ENCODE data around the gene TRABD2B. TPM values are rescaled to one million over a fixed set of nuclear protein-coding genes. Genes with fewer than 3 reads are reported as not detected.
A peak's percentile ranks its signal among the peaks of the same experiment; 100 is the strongest.

Gene TRABD2B
- total and polyA plus RNA-seq, 2 of the 13 experiments (the other 11 are each of a cell fraction or from before 2014, with no cell fraction given) = 0.04 TPM; not detected in 1

DNA sequence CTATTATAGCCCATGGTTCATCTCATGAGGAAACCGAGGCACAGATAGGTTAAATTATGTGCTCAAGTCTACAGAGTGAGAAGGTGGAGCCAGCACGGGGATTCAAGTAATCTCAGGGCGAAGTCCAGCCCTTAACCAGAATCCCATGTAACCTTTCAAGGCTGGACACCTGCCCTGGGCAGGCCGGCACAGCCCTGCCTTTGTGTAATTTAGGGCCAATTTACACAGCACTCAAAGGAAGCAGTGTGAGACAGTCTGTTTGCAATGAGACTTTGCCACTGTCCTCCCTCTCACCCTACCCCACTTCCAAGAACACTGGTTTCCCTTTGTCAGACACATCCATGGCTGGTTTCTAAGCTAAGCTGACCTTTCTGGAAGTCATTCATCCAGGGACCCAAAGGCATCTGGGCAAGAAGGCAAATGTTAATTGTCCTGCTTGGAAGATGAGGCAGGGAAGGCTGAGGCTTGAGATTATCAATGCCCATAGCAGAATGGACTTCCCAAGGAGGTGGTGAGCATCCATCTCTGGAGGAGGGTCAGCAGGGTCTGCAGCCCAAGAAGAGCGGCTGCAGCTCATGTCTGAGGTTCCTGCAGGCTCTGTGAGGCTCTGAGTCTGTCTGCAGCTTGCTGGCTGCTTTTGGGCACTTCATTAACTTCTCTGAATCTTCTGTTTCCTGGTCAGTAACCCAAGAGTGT is 159.2 kb downstream of the TRABD2B start (continued):
- TF ChIP-seq, protein P1, sequence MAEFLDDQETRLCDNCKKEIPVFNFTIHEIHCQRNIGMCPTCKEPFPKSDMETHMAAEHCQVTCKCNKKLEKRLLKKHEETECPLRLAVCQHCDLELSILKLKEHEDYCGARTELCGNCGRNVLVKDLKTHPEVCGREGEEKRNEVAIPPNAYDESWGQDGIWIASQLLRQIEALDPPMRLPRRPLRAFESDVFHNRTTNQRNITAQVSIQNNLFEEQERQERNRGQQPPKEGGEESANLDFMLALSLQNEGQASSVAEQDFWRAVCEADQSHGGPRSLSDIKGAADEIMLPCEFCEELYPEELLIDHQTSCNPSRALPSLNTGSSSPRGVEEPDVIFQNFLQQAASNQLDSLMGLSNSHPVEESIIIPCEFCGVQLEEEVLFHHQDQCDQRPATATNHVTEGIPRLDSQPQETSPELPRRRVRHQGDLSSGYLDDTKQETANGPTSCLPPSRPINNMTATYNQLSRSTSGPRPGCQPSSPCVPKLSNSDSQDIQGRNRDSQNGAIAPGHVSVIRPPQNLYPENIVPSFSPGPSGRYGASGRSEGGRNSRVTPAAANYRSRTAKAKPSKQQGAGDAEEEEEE (CRISPR knock-in tag; IDR thresholded peaks at IDR 0.05; ENCODE audit: borderline replicate concordance) = no peak
- TF ChIP-seq PHF21A (CRISPR knock-in tag; IDR thresholded peaks at IDR 0.05) (peak; percentile 79), BORCS8-MEF2B (CRISPR knock-in tag; IDR thresholded peaks at IDR 0.05) (no peak), HNRNPUL1 (IDR thresholded peaks at IDR 0.05; ENCODE audit: low read depth, low read length) (no peak), SPEN (CRISPR knock-in tag; IDR thresholded peaks at IDR 0.05; ENCODE audit: low read depth) (peak; percentile 32; the same call in 1 of the 2 replicates), MIER3 (CRISPR knock-in tag; IDR thresholded peaks at IDR 0.05; ENCODE audit: borderline replicate concordance) (no peak), ZNF251 (CRISPR knock-in tag; IDR thresholded peaks at IDR 0.05) (no peak), ZNF788 (CRISPR knock-in tag; IDR thresholded peaks at IDR 0.05; ENCODE audit: borderline replicate concordance) (no peak; the same call in 1 of the 2 replicates), DMAP1 (CRISPR knock-in tag; IDR thresholded peaks at IDR 0.05) (peak; percentile 65; the same call in 1 of the 2 replicates), GPN1 (CRISPR knock-in tag; IDR thresholded peaks at IDR 0.05; ENCODE audit: borderline replicate concordance) (no peak), ZBTB42 (CRISPR knock-in tag; IDR thresholded peaks at IDR 0.05) (no peak), POGZ (CRISPR knock-in tag; IDR thresholded peaks at IDR 0.05) (peak; percentile 71; the same call in 1 of the 2 replicates), ZNF672 (CRISPR knock-in tag; IDR thresholded peaks at IDR 0.05) (no peak), ZNF232 (CRISPR knock-in tag; IDR thresholded peaks at IDR 0.05; ENCODE audit: borderline replicate concordance) (peak; percentile 52; the same call in 1 of the 2 replicates)
- TF ChIP-seq, protein P2, sequence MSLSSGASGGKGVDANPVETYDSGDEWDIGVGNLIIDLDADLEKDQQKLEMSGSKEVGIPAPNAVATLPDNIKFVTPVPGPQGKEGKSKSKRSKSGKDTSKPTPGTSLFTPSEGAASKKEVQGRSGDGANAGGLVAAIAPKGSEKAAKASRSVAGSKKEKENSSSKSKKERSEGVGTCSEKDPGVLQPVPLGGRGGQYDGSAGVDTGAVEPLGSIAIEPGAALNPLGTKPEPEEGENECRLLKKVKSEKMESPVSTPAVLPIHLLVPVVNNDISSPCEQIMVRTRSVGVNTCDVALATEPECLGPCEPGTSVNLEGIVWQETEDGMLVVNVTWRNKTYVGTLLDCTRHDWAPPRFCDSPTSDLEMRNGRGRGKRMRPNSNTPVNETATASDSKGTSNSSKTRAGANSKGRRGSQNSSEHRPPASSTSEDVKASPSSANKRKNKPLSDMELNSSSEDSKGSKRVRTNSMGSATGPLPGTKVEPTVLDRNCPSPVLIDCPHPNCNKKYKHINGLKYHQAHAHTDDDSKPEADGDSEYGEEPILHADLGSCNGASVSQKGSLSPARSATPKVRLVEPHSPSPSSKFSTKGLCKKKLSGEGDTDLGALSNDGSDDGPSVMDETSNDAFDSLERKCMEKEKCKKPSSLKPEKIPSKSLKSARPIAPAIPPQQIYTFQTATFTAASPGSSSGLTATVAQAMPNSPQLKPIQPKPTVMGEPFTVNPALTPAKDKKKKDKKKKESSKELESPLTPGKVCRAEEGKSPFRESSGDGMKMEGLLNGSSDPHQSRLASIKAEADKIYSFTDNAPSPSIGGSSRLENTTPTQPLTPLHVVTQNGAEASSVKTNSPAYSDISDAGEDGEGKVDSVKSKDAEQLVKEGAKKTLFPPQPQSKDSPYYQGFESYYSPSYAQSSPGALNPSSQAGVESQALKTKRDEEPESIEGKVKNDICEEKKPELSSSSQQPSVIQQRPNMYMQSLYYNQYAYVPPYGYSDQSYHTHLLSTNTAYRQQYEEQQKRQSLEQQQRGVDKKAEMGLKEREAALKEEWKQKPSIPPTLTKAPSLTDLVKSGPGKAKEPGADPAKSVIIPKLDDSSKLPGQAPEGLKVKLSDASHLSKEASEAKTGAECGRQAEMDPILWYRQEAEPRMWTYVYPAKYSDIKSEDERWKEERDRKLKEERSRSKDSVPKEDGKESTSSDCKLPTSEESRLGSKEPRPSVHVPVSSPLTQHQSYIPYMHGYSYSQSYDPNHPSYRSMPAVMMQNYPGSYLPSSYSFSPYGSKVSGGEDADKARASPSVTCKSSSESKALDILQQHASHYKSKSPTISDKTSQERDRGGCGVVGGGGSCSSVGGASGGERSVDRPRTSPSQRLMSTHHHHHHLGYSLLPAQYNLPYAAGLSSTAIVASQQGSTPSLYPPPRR (CRISPR knock-in tag; IDR thresholded peaks at IDR 0.05; ENCODE audit: borderline replicate concordance) = peak; percentile 86; the same call in 1 of the 2 replicates
- TF ChIP-seq, protein P3, sequence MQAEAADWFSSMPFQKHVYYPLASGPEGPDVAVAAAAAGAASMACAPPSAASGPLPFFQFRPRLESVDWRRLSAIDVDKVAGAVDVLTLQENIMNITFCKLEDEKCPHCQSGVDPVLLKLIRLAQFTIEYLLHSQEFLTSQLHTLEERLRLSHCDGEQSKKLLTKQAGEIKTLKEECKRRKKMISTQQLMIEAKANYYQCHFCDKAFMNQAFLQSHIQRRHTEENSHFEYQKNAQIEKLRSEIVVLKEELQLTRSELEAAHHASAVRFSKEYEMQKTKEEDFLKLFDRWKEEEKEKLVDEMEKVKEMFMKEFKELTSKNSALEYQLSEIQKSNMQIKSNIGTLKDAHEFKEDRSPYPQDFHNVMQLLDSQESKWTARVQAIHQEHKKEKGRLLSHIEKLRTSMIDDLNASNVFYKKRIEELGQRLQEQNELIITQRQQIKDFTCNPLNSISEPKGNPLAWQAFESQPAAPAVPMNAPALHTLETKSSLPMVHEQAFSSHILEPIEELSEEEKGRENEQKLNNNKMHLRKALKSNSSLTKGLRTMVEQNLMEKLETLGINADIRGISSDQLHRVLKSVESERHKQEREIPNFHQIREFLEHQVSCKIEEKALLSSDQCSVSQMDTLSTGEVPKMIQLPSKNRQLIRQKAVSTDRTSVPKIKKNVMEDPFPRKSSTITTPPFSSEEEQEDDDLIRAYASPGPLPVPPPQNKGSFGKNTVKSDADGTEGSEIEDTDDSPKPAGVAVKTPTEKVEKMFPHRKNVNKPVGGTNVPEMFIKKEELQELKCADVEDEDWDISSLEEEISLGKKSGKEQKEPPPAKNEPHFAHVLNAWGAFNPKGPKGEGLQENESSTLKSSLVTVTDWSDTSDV (CRISPR knock-in tag; IDR thresholded peaks at IDR 0.05) = no peak
- TF ChIP-seq, protein P4, sequence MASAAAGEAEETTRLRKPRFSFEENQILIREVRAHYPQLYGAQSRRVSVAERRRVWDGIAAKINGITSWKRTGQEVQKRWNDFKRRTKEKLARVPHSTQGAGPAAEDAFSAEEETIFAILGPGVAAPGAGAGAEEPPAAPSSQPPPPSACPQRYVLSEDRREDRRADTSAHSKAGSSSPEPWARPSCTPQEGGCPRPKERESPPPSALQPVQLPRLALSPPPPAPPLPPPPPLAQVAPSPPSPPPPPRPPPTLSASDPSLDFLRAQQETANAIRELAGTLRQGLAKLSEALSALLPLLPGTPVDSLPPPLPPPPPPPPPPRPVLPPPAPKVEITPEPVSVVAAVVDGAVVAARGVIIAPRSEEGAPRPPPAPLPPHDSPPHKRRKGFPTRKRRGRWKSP (CRISPR knock-in tag; IDR thresholded peaks at IDR 0.05) = no peak
- TF ChIP-seq, protein P5, sequence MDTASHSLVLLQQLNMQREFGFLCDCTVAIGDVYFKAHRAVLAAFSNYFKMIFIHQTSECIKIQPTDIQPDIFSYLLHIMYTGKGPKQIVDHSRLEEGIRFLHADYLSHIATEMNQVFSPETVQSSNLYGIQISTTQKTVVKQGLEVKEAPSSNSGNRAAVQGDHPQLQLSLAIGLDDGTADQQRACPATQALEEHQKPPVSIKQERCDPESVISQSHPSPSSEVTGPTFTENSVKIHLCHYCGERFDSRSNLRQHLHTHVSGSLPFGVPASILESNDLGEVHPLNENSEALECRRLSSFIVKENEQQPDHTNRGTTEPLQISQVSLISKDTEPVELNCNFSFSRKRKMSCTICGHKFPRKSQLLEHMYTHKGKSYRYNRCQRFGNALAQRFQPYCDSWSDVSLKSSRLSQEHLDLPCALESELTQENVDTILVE (CRISPR knock-in tag; IDR thresholded peaks at IDR 0.05) = no peak
